ENCODE data around the gene CPEB1. TPM values are rescaled to one million over a fixed set of nuclear protein-coding genes. Genes with fewer than 3 reads are reported as not detected.

CPEB1 gene
- total RNA-seq, 1 donor from 2014 or later, result 1.6 TPM

DNA sequence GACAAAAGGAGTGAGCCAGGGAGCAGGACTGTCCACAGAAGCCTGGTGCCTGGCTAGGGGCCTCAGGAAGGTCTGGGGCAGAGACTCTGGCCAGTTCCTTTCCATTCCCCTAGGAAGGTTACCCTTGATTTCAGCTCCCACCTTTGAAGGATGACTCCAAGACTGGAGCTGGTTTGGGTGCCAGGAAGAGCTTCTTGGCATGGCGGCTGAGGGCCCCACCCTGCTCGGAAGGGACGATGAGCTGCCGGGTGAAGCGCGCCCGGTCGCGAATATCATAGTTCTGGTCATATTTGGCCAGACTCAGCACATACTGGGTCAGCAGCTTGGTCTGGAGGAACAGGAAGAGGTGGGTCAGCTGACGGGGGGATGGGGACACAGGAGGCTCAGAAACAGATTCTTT is 19.4 kb upstream of the CPEB1 start:
- no peaks in the 10 kb centered on the region for H3K4me1 Mint-ChIP-seq (ENCODE audit: unreplicated experiment)
- H3K4me3 Mint-ChIP-seq, result no peak overlapping the region
- no peaks in the 10 kb centered on the region for H3K9me3 Mint-ChIP-seq
- peaks cover 17% of the 10 kb centered on the region for H3K27me3 Mint-ChIP-seq
- no peak overlapping the region for H3K27ac Mint-ChIP-seq
- no peak for DNase-seq (ENCODE audit: extremely low spot score, unreplicated experiment)
- H3K36me3 Mint-ChIP-seq, result no peaks in the 10 kb centered on the region
- TF ChIP-seq, protein P1, sequence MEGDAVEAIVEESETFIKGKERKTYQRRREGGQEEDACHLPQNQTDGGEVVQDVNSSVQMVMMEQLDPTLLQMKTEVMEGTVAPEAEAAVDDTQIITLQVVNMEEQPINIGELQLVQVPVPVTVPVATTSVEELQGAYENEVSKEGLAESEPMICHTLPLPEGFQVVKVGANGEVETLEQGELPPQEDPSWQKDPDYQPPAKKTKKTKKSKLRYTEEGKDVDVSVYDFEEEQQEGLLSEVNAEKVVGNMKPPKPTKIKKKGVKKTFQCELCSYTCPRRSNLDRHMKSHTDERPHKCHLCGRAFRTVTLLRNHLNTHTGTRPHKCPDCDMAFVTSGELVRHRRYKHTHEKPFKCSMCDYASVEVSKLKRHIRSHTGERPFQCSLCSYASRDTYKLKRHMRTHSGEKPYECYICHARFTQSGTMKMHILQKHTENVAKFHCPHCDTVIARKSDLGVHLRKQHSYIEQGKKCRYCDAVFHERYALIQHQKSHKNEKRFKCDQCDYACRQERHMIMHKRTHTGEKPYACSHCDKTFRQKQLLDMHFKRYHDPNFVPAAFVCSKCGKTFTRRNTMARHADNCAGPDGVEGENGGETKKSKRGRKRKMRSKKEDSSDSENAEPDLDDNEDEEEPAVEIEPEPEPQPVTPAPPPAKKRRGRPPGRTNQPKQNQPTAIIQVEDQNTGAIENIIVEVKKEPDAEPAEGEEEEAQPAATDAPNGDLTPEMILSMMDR (conservative IDR thresholded peaks at IDR 0.05), result no peak

DNA sequence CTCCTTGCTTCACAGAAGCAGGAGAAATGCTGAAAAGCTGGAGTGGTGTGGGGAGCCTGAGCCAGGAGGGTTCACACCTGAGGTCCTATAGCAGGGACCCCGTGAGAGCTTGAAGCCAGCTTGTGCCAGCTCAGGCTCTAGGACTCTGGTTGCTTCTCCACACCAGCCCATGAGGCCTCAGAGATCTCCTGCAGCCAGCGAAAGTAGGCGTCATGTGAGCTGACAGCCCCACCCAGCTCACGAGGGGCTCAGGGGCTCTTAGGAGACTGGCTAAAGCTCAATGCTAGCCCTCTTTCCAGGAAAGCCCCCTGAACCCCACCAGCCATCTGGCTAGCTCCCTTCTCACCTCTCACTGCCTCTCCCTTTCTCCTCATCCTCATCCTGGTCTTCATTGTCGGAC is 16.9 kb upstream of the CPEB1 start:
- no peak overlapping the region for H3K4me3 Mint-ChIP-seq
- H3K9me3 Mint-ChIP-seq, result no peaks in the 10 kb centered on the region
- peaks cover 27% of the 10 kb centered on the region for H3K27me3 Mint-ChIP-seq
- TF ChIP-seq, protein P1 (conservative IDR thresholded peaks at IDR 0.05), result no peak
- no peaks in the 10 kb centered on the region for H3K4me1 Mint-ChIP-seq (ENCODE audit: unreplicated experiment)
- no peak for DNase-seq (ENCODE audit: extremely low spot score, unreplicated experiment)
- no peaks in the 10 kb centered on the region for H3K36me3 Mint-ChIP-seq
- no peak overlapping the region for H3K27ac Mint-ChIP-seq

DNA sequence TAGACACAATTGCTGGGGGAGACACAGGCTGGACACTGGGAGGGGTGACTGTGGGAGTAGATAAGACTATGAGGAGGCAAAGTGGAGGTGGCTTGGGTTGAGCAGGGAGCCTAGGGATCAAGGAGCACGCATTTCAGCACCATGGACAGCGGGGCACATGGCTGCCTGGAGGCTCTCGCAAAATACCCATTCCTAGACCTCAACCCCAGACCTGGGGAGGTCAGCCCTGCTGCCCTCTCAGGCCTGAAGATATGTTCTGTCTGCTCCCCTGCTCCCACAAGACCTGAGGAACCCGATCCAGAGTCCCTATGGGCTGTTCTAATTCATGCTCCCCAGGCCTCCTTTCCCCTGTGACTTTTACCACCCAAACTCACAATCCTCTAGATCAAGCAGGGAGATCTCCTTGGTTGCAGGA is 16.0 kb upstream of the CPEB1 start:
- Mint-ChIP-seq H3K4me1 (ENCODE audit: unreplicated experiment) (no peaks in the 10 kb centered on the region), H3K4me3 (no peak overlapping the region), H3K9me3 (no peaks in the 10 kb centered on the region), H3K27me3 (peaks cover 29% of the 10 kb centered on the region), H3K27ac (no peak overlapping the region), H3K36me3 (no peaks in the 10 kb centered on the region)
- TF ChIP-seq, protein P1 (conservative IDR thresholded peaks at IDR 0.05), result no peak
- DNase-seq (ENCODE audit: extremely low spot score, unreplicated experiment), result peak; percentile 79

DNA sequence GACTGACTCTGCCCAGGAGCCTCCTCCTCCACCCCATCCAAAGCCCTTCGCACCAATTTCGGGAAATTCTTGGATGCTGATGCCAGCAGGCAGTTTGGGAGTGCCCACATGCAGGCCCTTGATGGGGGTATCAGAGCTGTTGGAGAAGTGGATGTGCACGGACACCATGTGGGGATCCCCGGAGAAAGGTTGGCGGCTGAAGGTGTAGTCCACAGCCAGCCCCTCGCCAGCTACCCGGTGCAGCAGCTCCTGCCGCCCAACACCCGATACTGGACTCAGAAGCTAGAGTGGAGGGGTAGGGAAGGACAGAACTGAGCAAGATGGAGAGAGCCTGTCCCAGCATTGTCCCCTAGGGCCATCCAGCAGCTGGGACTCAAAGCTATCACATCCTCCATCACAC is 15.5 kb upstream of the CPEB1 start:
- Mint-ChIP-seq H3K27ac (no peak overlapping the region), H3K27me3 (peaks cover 29% of the 10 kb centered on the region), H3K36me3 (no peaks in the 10 kb centered on the region), H3K4me1 (ENCODE audit: unreplicated experiment) (no peaks in the 10 kb centered on the region), H3K4me3 (no peak overlapping the region), H3K9me3 (no peaks in the 10 kb centered on the region)
- TF ChIP-seq, protein P1 (conservative IDR thresholded peaks at IDR 0.05), result no peak
- DNase-seq (ENCODE audit: extremely low spot score, unreplicated experiment), result no peak

DNA sequence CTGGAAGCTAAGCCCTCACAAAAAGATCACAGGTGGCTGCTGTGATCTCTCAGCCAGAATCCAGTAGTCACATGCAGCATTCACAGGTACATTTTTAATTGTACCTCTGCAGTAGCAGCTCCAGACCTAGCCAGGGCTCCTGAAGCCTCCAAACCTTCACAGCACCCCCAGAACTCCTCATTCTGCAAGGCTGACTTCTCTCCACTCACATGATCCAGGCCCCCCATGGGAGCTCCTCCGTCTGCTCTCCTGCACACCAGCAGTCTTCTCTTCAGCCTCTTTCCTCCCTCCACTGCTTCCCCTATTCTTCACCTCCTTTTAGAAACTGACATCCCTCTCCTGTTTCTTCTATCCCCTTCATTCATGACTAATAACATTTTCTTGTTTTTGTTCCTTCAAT is 13.2 kb upstream of the CPEB1 start:
- H3K36me3 Mint-ChIP-seq, result no peaks in the 10 kb centered on the region
- H3K4me3 Mint-ChIP-seq, result no peak overlapping the region
- DNase-seq (ENCODE audit: extremely low spot score, unreplicated experiment), result no peak
- TF ChIP-seq, protein P1 (conservative IDR thresholded peaks at IDR 0.05), result no peak
- H3K27ac Mint-ChIP-seq, result no peak overlapping the region
- peaks cover 34% of the 10 kb centered on the region for H3K27me3 Mint-ChIP-seq
- no peaks in the 10 kb centered on the region for H3K4me1 Mint-ChIP-seq (ENCODE audit: unreplicated experiment)
- H3K9me3 Mint-ChIP-seq, result no peaks in the 10 kb centered on the region

Data from type B pancreatic cell (in vitro differentiated cells).